Measurements from ENCODE around the gene UNC5A.

Gene UNC5A

DNA sequence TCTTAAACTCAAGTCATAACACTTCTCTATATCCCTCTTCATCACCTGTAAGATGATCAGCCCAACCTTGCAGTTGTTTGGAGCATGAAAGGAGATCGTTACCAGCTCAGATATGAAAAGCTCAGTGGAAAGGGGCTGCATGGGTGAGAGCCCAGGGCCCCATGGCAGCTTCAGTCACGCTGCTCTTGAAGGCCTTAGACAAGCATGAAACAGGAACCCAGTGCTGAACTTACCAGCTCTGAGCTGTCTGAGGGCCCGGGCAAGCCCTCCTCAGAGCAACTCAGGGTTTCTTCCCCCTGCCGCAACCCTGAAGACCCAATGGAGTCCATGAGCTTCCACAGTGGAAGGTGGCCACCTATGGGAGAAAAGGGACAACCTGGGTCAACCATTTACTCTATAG, 85.5 kb downstream of the UNC5A start:
- Histone ChIP-seq H3K27ac (ENCODE audit: low read length) (no peak overlapping the region), H3K4me2 (ENCODE audit: insufficient read depth, low read length) (no peak overlapping the region), H3K27me3 (ENCODE audit: insufficient read depth, low read length, poor library complexity) (peaks cover 5% of the 10 kb centered on the region), H2AFZ (ENCODE audit: low read depth, low read length) (no peak overlapping the region), H3K9me3 (ENCODE audit: insufficient read depth, low read length, severe bottlenecking) (no peaks in the 10 kb centered on the region), H3K4me1 (ENCODE audit: insufficient read depth, low read length) (no peaks in the 10 kb centered on the region), H3K4me3 (ENCODE audit: low read depth in 1 of 2, low read length in 2 of 2) (no peak overlapping the region), H3K9ac (ENCODE audit: low read depth, low read length) (no peak overlapping the region), H4K20me1 (ENCODE audit: insufficient read depth, low read length) (peaks cover 3% of the 10 kb centered on the region; the same call in 1 of the 2 replicates), H3K36me3 (ENCODE audit: insufficient read depth, low read length) (no peaks in the 10 kb centered on the region), H3K79me2 (ENCODE audit: insufficient read depth, low read length) (no peaks in the 10 kb centered on the region)
- no peak for TF ChIP-seq EZH2 (IDR thresholded peaks at IDR 0.05; ENCODE audit: borderline replicate concordance, low read depth, low read length, severe bottlenecking)
- TF ChIP-seq, protein P1, sequence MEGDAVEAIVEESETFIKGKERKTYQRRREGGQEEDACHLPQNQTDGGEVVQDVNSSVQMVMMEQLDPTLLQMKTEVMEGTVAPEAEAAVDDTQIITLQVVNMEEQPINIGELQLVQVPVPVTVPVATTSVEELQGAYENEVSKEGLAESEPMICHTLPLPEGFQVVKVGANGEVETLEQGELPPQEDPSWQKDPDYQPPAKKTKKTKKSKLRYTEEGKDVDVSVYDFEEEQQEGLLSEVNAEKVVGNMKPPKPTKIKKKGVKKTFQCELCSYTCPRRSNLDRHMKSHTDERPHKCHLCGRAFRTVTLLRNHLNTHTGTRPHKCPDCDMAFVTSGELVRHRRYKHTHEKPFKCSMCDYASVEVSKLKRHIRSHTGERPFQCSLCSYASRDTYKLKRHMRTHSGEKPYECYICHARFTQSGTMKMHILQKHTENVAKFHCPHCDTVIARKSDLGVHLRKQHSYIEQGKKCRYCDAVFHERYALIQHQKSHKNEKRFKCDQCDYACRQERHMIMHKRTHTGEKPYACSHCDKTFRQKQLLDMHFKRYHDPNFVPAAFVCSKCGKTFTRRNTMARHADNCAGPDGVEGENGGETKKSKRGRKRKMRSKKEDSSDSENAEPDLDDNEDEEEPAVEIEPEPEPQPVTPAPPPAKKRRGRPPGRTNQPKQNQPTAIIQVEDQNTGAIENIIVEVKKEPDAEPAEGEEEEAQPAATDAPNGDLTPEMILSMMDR (IDR thresholded peaks at IDR 0.05; ENCODE audit: borderline replicate concordance, extremely low read depth, low read length, poor library complexity, severe bottlenecking): no peak
- DNase-seq (no peak), ATAC-seq (ENCODE audit: insufficient read depth, low read depth) (no peak)

GRCh38 chr5:176897263-176897662, 86.9 kb downstream of the UNC5A start:
- no peaks in the 10 kb centered on the region for H3K9me3 ChIP-seq (ENCODE audit: insufficient read depth, low read length, severe bottlenecking)
- H3K27ac ChIP-seq (ENCODE audit: low read length): no peak overlapping the region
- no peak for DNase-seq
- no peak overlapping the region for H2AFZ ChIP-seq (ENCODE audit: low read depth, low read length)
- TF ChIP-seq, protein P1 (IDR thresholded peaks at IDR 0.05; ENCODE audit: borderline replicate concordance, extremely low read depth, low read length, poor library complexity, severe bottlenecking): no peak
- TF ChIP-seq EZH2 (IDR thresholded peaks at IDR 0.05; ENCODE audit: borderline replicate concordance, low read depth, low read length, severe bottlenecking): no peak
- no peaks in the 10 kb centered on the region for H3K36me3 ChIP-seq (ENCODE audit: insufficient read depth, low read length)
- ATAC-seq (ENCODE audit: insufficient read depth, low read depth): no peak
- no peak overlapping the region for H3K9ac ChIP-seq (ENCODE audit: low read depth, low read length)
- H3K4me2 ChIP-seq (ENCODE audit: insufficient read depth, low read length): no peak overlapping the region
- no peaks in the 10 kb centered on the region for H3K4me1 ChIP-seq (ENCODE audit: insufficient read depth, low read length)
- no peak overlapping the region for H3K4me3 ChIP-seq (ENCODE audit: low read depth in 1 of 2, low read length in 2 of 2)
- no peaks in the 10 kb centered on the region for H3K79me2 ChIP-seq (ENCODE audit: insufficient read depth, low read length)
- H4K20me1 ChIP-seq (ENCODE audit: insufficient read depth, low read length): no peaks in the 10 kb centered on the region
- H3K27me3 ChIP-seq (ENCODE audit: insufficient read depth, low read length, poor library complexity): peaks cover 5% of the 10 kb centered on the region

- Histone ChIP-seq H4K20me1 (ENCODE audit: insufficient read depth, low read length) (no peaks in the 10 kb centered on the region), H2AFZ (ENCODE audit: low read depth, low read length) (no peak within 1 kb of the TSS), H3K27ac (ENCODE audit: low read length) (no peak within 1 kb of the TSS), H3K79me2 (ENCODE audit: insufficient read depth, low read length) (no peaks in the 10 kb centered on the region), H3K4me1 (ENCODE audit: insufficient read depth, low read length) (no peaks in the 10 kb centered on the region), H3K36me3 (ENCODE audit: insufficient read depth, low read length) (peaks cover 18% of the 10 kb centered on the region), H3K4me3 (ENCODE audit: low read depth in 1 of 2, low read length in 2 of 2) (no peak within 1 kb of the TSS), H3K9me3 (ENCODE audit: insufficient read depth, low read length, severe bottlenecking) (no peaks in the 10 kb centered on the region), H3K4me2 (ENCODE audit: insufficient read depth, low read length) (no peak within 1 kb of the TSS), H3K9ac (ENCODE audit: low read depth, low read length) (no peak within 1 kb of the TSS), H3K27me3 (ENCODE audit: insufficient read depth, low read length, poor library complexity) (no peaks in the 10 kb centered on the region)
- no peak for DNase-seq
- TF ChIP-seq, protein P1 (IDR thresholded peaks at IDR 0.05; ENCODE audit: borderline replicate concordance, extremely low read depth, low read length, poor library complexity, severe bottlenecking): no peak
- no peak for TF ChIP-seq EZH2 (IDR thresholded peaks at IDR 0.05; ENCODE audit: borderline replicate concordance, low read depth, low read length, severe bottlenecking)
- no peak; the same call in 2 of the 3 replicates for ATAC-seq (ENCODE audit: insufficient read depth, low read depth)
Measured at GRCh38 chr5:176899296-176899891, 89.0 kb downstream of the UNC5A start, which contains the start of gene HK3. Gene HK3, minus strand, starts transcription at chr5:176899346. Its CDS starts 3,187 bp downstream, at chr5:176896159.
